Endothelial cell (in vitro differentiated cells): ENCODE results near the gene MDM4. TPM values are rescaled to one million over a fixed set of nuclear protein-coding genes. Genes with fewer than 3 reads are reported as not detected.
"Not testable (repeated sequence)": the region's sequence is repeated elsewhere in the genome, so short reads cannot be mapped to it uniquely, and the experiment has no call there.

Source experiments
- DNase-seq: peaks from one replicate; pipeline ENCODE4 v3.0.0; 2021; ENCODE audit warnings: low spot score
- H3K27ac Mint-ChIP-seq: one replicate; pipeline ENCODE4 v1.8.0; 2021; ENCODE audit warnings: mixed read lengths, inconsistent platforms; ENCODE audit not compliant: unreplicated experiment
- H3K27me3 Mint-ChIP-seq: one replicate; pipeline ENCODE4 v1.8.0; 2021; ENCODE audit warnings: mild to moderate bottlenecking, moderate library complexity, mixed read lengths, inconsistent platforms; ENCODE audit not compliant: unreplicated experiment
- H3K36me3 Mint-ChIP-seq: one replicate; pipeline ENCODE4 v1.8.0; 2021; ENCODE audit warnings: mild to moderate bottlenecking, low read depth, mixed read lengths, inconsistent platforms; ENCODE audit not compliant: unreplicated experiment
- H3K4me1 Mint-ChIP-seq: one replicate; pipeline ENCODE4 v1.8.0; 2021; ENCODE audit warnings: mild to moderate bottlenecking, mixed read lengths, inconsistent platforms; ENCODE audit not compliant: unreplicated experiment
- H3K4me3 Mint-ChIP-seq: one replicate; pipeline ENCODE4 v1.8.0; 2021; ENCODE audit warnings: mild to moderate bottlenecking, mixed read lengths, inconsistent platforms; ENCODE audit not compliant: unreplicated experiment
- H3K9me3 Mint-ChIP-seq: one replicate; pipeline ENCODE4 v1.8.0; 2021; ENCODE audit warnings: mixed read lengths, inconsistent platforms; ENCODE audit not compliant: unreplicated experiment
- total RNA-seq: library from RNA; stranded (reverse); fragmentation: NEBNext Ultra II Directional; extraction: Animal tissue kit (Norgen Biotek cat#: 25700); gene quantifications from one replicate; pipeline ENCODE4 v1.2.1, GENCODE V29; 2021; ENCODE audit not compliant: unreplicated experiment
- TF ChIP-seq, protein P1 (sequence below): fragments of 200-600 bp; sonication (generic); IDR thresholded peaks from one replicate; pipeline ENCODE4 v1.5.0; 2021; ENCODE audit warnings: antibody characterized with exemption; ENCODE audit not compliant: unreplicated experiment

MDM4 gene
- total RNA-seq, 1 donor from 2014 or later, result 57.8 TPM

GRCh38 chr1:204479387-204480136, 36.6 kb upstream of the MDM4 start:
- Mint-ChIP-seq H3K27me3 (peaks cover 30% of the 10 kb centered on the region), H3K27ac (peak overlapping the region; percentile 58), H3K4me1 (peaks cover 97% of the 10 kb centered on the region), H3K4me3 (peak overlapping the region; percentile 80), H3K36me3 (peaks cover 46% of the 10 kb centered on the region), H3K9me3 (no peaks in the 10 kb centered on the region)
- TF ChIP-seq, protein P1, sequence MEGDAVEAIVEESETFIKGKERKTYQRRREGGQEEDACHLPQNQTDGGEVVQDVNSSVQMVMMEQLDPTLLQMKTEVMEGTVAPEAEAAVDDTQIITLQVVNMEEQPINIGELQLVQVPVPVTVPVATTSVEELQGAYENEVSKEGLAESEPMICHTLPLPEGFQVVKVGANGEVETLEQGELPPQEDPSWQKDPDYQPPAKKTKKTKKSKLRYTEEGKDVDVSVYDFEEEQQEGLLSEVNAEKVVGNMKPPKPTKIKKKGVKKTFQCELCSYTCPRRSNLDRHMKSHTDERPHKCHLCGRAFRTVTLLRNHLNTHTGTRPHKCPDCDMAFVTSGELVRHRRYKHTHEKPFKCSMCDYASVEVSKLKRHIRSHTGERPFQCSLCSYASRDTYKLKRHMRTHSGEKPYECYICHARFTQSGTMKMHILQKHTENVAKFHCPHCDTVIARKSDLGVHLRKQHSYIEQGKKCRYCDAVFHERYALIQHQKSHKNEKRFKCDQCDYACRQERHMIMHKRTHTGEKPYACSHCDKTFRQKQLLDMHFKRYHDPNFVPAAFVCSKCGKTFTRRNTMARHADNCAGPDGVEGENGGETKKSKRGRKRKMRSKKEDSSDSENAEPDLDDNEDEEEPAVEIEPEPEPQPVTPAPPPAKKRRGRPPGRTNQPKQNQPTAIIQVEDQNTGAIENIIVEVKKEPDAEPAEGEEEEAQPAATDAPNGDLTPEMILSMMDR, result no peak
- no peak for DNase-seq

- Mint-ChIP-seq H3K27me3 (peaks cover 24% of the 10 kb centered on the region), H3K4me3 (no peak overlapping the region), H3K9me3 (no peaks in the 10 kb centered on the region), H3K4me1 (peaks cover 97% of the 10 kb centered on the region), H3K27ac (peak overlapping the region; percentile 42), H3K36me3 (peaks cover 44% of the 10 kb centered on the region)
- TF ChIP-seq, protein P1, result no peak
- DNase-seq, result no peak
Observed at GRCh38 chr1:204480515-204480914, 35.7 kb upstream of the MDM4 start.

DNA sequence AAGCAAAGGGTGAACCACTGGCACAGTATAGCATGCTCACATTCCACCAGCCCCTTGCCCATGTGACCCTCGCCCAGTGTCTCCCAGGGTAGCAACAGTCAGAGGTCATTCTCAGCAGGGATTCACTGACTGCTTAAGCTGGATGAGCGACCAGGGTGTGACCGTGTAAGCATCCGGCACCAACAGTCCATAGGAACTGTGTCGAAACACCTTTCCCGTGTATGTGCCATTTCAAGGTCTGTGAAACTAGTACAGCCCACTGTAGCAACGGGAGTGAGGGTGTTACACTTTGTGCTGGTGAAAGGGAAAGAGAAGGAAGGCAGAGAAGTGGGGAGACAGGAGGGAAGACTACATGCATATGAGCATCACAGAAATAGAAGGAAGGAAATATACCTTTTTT, 32.4 kb upstream of the MDM4 start:
- Mint-ChIP-seq H3K9me3 (no peaks in the 10 kb centered on the region), H3K27ac (peak overlapping the region; percentile 70), H3K4me3 (peak overlapping the region; percentile 57), H3K27me3 (peaks cover 18% of the 10 kb centered on the region), H3K36me3 (peaks cover 39% of the 10 kb centered on the region), H3K4me1 (peaks cover 88% of the 10 kb centered on the region)
- TF ChIP-seq, protein P1, result no peak
- no peak for DNase-seq

GRCh38 chr1:204486513-204487255, 29.5 kb upstream of the MDM4 start:
- H3K27me3 Mint-ChIP-seq, H3K27ac Mint-ChIP-seq, H3K9me3 Mint-ChIP-seq, DNase-seq: not testable (repeated sequence)
- Mint-ChIP-seq H3K4me1 (peaks cover 80% of the 10 kb centered on the region), H3K36me3 (peaks cover 41% of the 10 kb centered on the region), H3K4me3 (peak overlapping the region; percentile 23)

GRCh38 chr1:204487256-204487615, 29.0 kb upstream of the MDM4 start:
- Mint-ChIP-seq H3K4me3 (peak overlapping the region; percentile 23), H3K4me1 (peaks cover 80% of the 10 kb centered on the region), H3K36me3 (peaks cover 47% of the 10 kb centered on the region), H3K9me3 (no peaks in the 10 kb centered on the region), H3K27ac (no peak overlapping the region), H3K27me3 (peaks cover 8% of the 10 kb centered on the region)
- TF ChIP-seq, protein P1, result no peak
- DNase-seq, result no peak
